GM21717 (cell line): ENCODE data around the gene C1orf53.
"Not testable (repeated sequence)": the region's sequence is repeated elsewhere in the genome, so short reads cannot be mapped to it uniquely, and the experiment has no call there.

Experiments
- ATAC-seq: cut with Tn5 transposase; IDR thresholded peaks from one replicate; pipeline ENCODE4 v1.9.1; 2021; ENCODE audit warnings: mild to moderate bottlenecking, moderate library complexity; ENCODE audit not compliant: unreplicated experiment

C1orf53 gene

DNA sequence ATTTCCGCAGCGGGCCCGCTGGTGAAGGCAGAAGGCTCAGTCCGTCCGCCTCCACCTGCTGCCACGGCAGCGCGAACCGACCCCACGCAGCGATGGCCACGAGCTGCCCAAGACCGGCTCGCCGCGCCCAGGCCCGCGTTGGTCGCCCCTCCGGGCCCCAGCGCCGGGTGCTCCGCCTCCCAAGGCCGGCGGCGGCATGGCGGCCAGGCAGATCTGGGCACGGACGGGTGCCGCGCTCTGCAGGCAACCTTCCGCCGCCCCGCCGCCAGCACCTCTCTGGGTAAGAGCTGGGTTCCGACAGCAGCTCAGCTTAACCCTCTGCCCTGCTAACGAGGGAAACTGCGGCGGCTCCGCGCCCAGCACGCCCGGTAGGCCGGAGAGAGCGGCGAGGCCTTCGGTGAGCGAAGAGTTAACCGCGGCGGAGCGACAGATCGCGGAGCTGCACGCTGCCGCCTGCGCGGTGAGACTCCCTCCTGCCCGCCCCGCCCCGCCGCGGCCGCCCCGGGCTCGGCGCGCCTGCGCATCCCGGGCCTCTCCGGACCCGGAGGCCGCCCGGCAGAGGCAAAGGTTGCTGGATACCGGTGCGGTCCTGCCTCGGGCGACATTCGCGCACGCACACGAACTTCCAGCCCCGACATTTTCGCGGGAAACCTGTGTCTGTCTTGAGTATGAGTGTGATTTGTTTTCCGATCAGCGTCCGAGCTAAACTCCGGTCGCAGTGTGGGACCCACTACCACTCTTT, at the start of gene C1orf53:
Gene C1orf53 (plus strand): TSS at position 177 of the 742 bp plus-strand sequence. CDS start 20 bp downstream, at position 197.
- peak; percentile 99 for ATAC-seq

DNA sequence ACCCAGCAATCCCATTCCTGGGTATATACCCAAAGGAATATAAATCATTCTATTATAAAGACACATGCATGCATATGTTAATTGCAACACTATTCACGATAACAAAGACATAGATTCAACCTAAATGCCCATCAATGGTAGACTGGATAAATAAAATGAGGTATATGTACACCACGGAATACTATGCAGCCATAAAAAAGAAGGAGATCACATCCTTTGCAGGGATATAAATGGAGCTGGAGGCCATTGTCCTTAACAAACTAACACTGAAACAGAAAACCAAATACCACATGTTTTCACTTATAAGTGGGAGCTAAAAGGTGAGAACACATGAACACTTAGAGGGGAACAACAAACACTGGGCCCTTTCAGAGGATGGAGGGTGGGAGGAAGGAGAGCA, 46.7 kb upstream of the C1orf53 start:
- not testable (repeated sequence) for ATAC-seq

DNA sequence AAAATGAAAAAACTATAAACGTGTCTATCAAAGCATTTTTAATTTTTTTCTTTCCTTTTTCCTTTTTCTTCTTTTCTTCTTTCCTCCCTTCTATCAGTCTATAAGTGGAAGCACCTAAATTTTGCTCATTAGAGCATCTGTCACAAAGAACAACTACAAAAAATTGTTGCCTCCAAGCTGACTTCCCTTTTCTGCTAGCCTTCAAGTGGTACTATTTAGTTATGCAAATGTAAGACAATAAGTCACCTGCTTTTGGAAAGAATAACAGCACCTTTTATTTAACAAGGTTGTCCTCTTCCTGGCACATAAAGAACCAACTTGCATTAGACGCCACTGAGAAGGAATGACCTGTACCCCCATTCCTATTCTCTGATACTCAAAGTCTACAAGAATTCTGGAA, 45.0 kb upstream of the C1orf53 start:
- no peak for ATAC-seq

DNA sequence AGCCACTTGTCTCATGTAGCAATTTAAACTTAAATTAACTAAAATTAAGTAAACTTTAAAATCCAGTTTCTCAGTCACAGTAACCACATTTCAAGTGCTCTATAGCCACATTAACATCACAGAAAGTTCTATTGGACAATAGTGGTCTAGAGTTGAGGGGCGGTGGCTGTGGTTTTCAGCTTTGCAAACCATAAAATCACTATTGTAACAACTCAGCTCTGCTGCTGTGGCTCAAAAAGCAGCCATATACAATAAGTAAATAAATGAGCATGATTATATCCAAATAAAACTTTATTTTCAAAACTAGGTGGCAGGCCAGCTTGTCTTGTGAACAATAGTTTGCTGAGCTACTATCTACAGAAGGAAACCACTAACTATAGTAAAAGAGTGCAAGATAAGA, 43.4 kb upstream of the C1orf53 start:
- no peak for ATAC-seq

DNA sequence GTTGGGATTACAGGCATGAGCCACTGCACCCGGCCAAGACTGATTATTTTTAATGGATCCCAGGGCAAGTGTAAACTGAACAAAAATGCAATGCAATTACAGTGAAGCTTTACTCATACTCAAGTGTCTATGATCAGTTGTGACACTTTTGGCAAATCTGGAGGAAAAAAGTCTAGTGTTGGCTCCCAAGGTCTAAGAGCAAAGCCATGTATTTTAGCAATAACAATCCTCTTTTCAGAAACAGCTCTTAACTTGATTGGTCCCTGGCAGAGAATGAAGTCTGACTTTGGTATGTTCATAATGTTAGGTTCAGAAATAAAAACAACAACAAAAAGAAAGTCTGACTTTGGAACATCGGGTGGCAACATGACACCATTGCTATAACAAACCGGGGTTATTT, 40.2 kb upstream of the C1orf53 start:
- ATAC-seq = no peak

DNA sequence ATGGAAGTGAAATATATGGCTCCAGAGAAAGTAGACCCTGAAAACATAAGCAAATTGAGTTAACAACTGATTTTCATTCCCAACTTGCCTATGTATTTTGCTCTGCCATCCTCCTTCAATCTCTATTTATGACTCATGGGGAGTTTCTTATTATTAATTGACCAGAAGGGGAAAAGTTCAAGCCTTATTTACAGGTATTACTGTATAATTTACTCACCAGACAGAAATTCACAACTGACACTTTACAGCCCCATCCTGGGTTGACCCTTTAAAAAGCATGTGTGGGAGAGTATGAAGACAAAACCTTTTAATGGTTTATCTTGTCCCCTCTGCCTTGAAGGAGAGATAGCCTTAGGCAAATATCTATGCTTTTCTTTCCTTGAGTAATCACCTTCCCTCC, 39.8 kb upstream of the C1orf53 start:
- no peak for ATAC-seq

DNA sequence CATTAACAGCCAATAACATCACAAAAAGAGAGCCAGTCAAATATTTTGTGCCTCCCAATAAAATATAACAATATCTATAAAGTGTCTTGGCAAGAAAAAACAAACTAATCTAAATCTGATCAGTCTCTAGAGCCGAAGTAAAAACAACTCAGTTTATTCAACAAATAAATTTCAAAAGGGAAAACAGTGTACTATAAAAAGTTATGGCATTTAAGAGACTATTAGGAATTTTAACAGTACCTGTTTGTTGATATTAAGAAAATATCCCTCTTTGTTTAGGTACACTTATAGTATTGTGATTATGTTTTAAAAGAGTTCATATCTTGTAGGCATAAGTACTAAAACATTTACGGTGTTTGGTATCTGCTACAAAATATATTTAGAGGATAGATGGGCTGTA, 36.6 kb upstream of the C1orf53 start:
- no peak for ATAC-seq

DNA sequence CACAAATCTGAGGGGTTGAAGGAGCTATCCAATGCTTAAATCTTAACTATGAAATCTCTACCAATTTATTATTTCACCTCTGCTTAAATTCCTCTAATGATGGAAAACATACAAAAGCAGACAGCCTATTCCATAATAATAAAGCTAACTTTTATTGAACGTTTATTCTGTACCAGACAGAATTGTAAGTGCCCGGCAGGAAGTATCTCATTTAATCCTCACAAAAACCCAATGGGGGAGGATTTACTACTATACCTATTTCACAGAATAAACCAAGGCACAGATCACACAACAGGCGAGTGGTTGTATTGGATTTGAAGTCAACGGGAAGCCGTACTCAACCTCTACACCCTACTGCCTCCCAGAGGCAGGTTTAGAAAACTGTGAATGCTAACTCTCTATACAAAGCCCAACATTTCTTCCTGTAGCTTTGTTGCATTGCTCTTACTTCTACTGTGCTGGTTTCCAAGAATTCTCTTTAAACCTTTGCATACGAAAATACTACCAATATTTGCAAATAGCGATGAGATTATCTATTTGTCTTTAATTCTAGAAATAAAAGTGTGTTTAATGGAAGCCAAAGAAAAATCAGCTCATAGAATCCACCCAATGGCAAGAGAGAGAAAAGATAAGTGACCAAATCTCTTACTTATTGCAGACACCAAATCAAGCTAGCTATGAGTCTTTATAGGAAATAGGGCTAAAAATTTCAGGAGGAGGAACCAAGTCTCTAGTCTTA, 33.5 kb upstream of the C1orf53 start:
- peak; percentile 87 for ATAC-seq

DNA sequence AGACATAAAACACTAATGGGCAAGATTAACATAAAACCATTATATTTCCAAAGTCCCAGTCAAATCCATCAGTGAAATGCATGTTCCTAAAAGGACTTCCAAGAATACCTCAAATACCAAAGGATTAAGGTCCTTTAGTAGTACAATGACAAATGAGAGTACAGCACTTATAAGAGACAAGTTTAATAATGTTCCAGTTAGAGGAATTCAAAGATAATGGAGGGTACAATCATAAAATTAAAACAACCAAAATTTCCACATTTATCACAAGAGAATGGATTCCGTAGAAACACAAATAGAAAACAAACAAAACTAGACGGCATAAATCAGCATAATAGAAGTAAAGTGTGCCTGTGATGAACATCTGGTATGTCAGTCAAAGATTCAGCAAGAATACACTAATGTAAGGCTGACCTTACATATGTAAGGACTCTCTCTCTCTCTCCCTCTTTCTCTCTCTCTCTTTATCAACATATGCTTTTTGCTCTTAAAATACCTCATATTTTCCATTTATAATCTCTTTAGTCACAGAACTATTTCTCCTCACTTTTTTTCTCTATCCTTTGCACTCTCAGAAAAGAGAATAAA, 32.8 kb upstream of the C1orf53 start:
- ATAC-seq = no peak

DNA sequence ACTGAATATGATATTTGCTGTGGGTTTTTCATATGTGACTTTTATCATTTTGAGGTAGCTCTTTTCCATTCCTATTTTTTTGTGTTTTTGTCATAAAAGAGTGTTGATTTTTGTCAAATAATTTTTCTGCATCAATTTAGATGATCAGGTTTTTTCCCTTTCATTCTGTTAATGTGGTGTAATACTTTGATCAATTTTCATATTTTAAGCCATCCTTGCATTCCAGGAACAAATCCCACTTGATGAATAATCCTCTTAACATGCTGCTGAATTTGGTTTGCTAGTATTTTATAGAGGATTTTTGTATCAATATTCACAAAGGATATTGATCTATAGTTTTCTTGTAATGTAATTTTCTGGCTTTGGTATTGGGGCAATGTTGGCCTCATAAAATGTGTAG, 25.5 kb upstream of the C1orf53 start:
- ATAC-seq = no peak

DNA sequence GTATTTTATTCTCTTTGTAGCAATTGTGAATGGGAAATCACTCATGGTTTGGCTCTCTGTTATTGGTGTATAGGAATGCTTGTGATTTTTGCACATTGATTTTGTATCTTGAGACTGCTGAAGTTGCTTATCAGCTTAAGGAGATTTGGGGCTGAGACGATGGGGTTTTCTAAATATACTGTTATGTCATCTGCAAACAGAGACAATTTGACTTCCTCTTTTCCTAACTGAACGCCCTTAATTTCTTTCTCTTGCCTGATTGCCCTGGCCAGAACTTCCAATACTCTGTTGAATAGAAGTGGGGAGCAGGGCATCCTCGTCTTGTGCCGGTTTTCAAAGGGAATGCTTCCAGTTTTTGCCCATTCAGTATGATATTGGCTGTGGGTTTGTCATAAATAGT, 22.0 kb upstream of the C1orf53 start:
- not testable (repeated sequence) for ATAC-seq

DNA sequence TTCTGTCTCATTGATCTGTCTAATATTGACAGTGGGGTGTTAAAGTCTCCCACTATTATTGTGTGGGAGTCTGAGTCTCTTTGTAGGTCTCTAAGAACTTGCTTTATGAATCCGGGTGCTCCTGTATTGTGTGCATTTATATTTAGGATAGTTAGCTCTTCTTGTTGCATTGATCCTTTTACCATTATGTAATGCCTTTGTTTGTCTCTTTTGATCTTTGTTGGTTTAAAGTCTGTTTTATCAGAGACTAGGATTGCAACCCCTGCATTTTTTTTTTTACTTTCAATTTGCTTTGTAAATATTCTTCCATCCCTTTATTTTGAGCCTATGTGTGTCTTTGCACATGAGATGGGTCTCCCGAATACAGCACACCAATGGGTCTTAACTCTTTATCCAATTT, 20.2 kb upstream of the C1orf53 start:
- ATAC-seq = not testable (repeated sequence)

DNA sequence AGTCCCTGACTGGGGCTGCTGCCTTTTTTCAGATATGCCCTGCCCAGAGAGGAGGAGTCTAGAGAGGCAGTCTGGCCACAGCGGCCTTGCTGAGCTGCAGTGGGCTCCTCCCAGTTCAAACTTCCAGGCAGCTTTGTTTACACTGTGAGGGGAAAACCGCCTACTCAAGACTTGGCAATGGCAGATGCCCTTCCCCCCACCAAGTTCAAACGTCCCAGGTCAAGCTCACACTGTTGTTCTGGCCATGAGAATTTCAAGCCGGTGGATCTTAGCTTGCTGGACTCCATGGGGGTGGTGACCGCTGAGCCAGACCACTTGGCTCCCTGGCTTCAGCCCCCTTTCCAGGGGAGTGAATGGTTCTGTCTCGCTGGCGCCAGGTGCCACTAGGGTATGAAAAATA, 18.3 kb upstream of the C1orf53 start:
- no peak for ATAC-seq

DNA sequence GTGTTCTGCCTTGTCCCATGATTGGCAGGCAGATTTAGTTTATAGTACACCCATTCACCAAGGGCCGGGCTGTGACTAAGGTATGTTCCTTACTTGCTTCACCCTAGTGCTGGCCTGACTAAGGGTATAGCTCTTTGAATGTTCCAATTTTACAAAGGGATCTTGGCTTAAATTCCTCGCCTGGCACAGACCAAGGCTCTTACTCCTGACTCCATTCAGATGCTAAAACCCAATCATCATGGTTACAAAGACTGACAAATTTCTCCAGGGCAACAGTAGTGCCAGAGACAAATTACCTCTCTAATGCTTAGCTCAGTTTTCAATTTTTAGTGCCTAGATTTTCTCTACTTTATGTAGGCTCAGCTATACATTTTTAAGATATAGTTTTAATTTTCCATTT, 11.5 kb upstream of the C1orf53 start:
- no peak for ATAC-seq

DNA sequence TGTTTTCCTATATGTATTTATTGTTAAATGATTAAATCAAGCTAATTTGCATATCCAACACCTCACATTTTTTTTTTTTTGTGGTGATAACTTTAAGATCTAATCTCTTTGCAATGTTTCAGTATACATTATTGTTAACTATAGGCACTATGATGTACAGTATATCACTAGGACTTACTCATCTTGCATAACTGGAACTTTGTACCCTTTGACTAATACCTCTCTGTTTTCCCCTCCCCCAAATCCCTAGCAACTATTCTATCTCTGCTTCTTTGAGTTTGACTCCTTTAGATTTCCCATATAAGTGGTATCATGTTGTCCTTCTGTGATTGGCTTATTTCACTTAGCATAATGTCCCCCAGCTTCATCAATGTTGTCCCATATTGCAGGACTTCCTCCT, 9.7 kb upstream of the C1orf53 start:
- no peak for ATAC-seq

DNA sequence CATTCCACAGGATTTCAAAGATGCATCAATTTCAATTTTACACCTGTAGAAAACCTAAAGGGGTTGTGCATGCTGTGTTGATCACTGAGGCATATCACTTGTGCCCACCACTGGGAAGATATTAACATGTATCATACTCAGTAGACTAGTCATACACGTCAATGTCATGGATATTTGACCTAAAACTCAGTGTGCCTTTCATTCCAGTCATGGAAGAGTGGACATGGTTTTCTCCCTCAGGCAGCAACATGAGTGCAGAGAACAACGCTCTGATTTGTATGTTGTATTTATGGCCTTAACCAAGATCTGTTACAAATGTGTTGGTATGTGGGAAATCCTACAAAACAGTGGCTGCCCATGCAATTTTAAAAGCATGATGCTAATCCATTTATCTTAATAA, 6.1 kb upstream of the C1orf53 start:
- no peak for ATAC-seq

DNA sequence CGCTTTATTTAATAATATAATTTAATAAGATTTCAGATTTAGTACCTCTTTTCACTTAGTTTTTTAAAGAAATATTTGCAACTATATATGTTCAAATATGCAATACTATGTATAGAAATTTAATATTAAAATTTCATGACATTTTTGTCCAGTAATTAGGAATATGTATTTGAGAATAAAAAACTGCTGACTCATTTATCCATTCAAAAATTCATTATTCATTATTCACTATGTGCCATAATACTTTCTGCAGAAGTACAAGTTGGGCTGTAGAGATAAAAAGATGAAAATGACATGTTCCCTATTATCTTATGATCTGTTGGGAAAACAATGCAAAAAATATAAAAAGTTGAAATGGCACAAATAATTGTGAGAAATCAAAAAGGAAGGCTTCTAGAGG, 3.4 kb upstream of the C1orf53 start:
- ATAC-seq = no peak

DNA sequence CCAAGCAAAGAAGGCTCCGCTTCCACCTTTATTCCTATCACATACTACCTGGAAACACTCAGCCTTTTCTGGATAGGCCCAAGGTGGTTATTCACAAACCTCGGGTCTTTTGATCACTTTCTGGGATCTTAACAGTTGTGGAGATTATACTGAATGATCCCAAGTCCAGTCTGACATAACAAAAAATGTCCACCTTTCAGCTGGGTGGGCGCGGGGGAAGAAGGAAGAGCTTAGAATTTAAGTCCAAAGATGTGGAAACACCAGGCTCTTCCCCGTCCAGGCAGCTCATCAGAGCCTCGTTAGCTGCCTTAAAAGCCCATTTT, 338 bp upstream of the C1orf53 start:
- ATAC-seq = no peak

DNA sequence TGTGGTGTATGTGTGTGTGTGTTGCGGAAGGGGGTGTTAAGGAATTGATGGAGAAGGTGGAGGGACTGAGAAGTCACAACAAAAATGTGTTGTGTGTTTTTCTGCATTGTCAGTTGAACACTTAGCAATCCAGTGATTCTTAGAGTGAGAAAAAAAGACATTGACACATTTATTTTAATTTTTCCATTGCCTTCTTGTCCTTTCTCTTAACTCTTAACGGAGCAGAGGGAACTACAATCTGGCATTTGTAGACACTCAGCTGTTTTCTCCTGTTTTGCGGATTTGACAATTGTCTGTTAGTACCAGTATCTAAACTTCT, 725 bp downstream of the C1orf53 start:
- ATAC-seq = no peak

DNA sequence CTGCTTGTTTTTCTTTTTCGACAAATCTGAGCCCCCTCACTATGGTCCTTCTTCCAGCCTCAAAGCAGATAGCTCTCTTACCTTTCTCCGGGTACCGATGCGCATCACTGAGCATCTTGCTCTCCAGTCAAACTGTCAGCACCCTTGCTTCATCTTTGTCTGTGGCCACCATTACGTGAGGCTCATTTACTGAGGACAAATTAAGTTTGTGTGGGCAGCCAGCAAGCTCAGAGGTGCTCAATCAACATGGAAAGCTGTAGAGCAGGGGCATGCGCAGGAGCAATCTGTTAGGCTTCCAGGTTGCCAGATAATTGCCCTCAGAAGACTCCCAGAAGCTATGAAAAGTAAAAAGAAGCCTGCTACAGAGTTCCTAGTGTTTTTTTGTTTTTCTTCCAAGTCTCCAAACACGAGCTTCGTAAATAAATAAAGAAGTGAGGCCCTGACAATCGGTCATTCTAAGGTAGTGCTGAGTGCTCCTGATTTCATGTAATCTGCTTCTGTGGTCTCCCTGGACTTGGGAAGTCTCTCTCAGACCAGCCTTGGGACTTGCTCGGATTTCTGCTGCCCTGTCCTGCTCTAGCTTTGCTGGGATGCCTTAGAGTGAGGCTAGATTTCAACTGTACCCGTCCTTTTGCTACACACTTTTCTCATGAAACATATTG, 1.8 kb downstream of the C1orf53 start:
- no peak for ATAC-seq

DNA sequence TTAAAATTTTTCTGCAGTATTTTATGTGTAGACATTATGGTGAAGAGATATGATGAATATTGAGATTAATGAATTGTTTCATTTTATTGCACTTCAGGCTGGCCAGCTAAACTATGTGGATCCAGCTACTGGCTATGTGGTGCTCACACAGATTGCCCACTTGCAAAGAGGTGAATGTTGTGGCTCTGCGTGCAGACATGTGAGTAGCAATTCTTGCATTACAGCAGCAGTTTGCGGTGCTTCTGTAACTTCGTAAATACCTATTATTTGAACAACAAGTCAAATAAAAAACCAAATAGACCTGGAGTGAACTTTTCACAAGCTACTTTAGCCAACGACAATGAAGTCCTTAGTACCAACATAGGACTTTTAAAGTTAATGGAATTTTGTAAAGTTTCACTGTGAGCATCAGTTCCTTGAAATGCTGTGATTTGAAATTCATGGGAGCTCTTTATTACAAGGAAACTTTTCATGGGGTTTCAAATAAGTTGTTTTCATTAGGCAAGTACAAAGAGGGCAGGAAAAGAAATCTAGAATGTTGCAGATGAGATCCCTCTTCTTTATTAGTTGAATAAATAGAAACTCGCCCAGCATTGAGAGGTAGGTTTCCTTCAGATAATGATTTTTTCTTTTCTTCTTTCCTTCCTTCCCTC, 3.4 kb downstream of the C1orf53 start:
- no peak for ATAC-seq
